A549 (cell line): ENCODE data around the gene HRH4. TPM values are rescaled to one million over a fixed set of nuclear protein-coding genes. Genes with fewer than 3 reads are reported as not detected.

Source experiments
- ATAC-seq, 2 experiments: fragments of 200-7000 bp in 1 of 2; fragments of >200 bp in 1 of 2; cut with Nextera tagmentation in 1 of 2; cut with Tn5 transposase in 1 of 2; 3 replicates each; pipeline versions ENCODE4 v1.8.0 to v1.9.1; 2018 to 2020; ENCODE audit warnings: mild to moderate bottlenecking in 1 of 2, moderate library complexity in 1 of 2
- CTCF ChIA-PET: fragments of 300-600 bp; sonication (Branson Sonifier 250); formaldehyde crosslinking; extraction: SDS; loops from one replicate; lab custom pipeline; 2021; ENCODE audit warnings: antibody characterized with exemption, inconsistent platforms; lab: Yijun Ruan, JAX
- POLR2A ChIA-PET: fragments of 350-600 bp; formaldehyde crosslinking; extraction: SDS; loops from one replicate; lab custom pipeline; 2021; ENCODE audit warnings: antibody characterized with exemption, inconsistent platforms; lab: Yijun Ruan, JAX
- DNase-seq, 2 experiments: peaks; one replicate each; pipeline versions ENCODE4 v3.0.0 to v3.0.0-alpha.2; 2011 to 2016; ENCODE audit warnings: low read depth in 1 of 2, low spot score in 1 of 2
- FAIRE-seq: peaks from 2 replicates; lab custom pipeline; 2011; peaks lifted over from hg19 to GRCh38; lab: Jason Lieb, UNC
- H3K27ac ChIP-seq, 2 experiments: fragments of >200 bp; sonication (Bioruptor Twin); formaldehyde crosslinking; 3 replicates each; pipeline ENCODE4 v1.5.1; 2016 to 2017
- H3K4me1 ChIP-seq: fragments of >200 bp; sonication (Bioruptor Twin); formaldehyde crosslinking; 3 replicates; pipeline ENCODE4 v1.6.1; 2016
- H3K4me2 ChIP-seq: fragments of >200 bp; sonication (Bioruptor Twin); formaldehyde crosslinking; 3 replicates; pipeline ENCODE4 v1.6.1; 2016
- H3K4me3 ChIP-seq: fragments of >200 bp; sonication (Bioruptor Twin); formaldehyde crosslinking; 3 replicates; pipeline ENCODE4 v1.5.1; 2016
- H3K9me3 ChIP-seq: fragments of >200 bp; sonication (Bioruptor Twin); formaldehyde crosslinking; 3 replicates; pipeline ENCODE4 v1.6.1; 2016
- CHD4 ChIP-seq: fragments of 200-600 bp; sonication (generic); IDR thresholded peaks from 2 replicates; pipeline ENCODE4 v1.6.1; 2016; ENCODE audit warnings: antibody characterized with exemption, mild to moderate bottlenecking, borderline replicate concordance
- HEYL ChIP-seq: fragments of 250-450 bp; sonication (Bioruptor Pico); IDR thresholded peaks from 2 replicates; pipeline ENCODE4 v1.8.0; 2021; ENCODE audit warnings: mild to moderate bottlenecking, moderate library complexity
- HMGXB4 ChIP-seq: fragments of 250-450 bp; sonication (Bioruptor Pico); IDR thresholded peaks from 2 replicates; pipeline ENCODE4 v1.5.0; 2021; ENCODE audit warnings: mild to moderate bottlenecking, moderate library complexity, borderline replicate concordance
- MAZ ChIP-seq: fragments of 150-350 bp; IDR thresholded peaks from 2 replicates; pipeline ENCODE4 v1.6.1; 2014; ENCODE audit warnings: antibody characterized with exemption, low read depth, low read length, borderline replicate concordance
- PHF8 ChIP-seq: fragments of 200-600 bp; sonication (generic); IDR thresholded peaks from 2 replicates; pipeline ENCODE4 v1.6.1; 2016; ENCODE audit warnings: low read depth, mild to moderate bottlenecking, antibody characterized with exemption, moderate library complexity, borderline replicate concordance
- ZC3H11A ChIP-seq: fragments of 450-650 bp; IDR thresholded peaks from 2 replicates; pipeline ENCODE4 v1.6.1; 2014; ENCODE audit warnings: antibody characterized with exemption, mild to moderate bottlenecking
- WGBS: methylation state at CpG from one replicate; pipeline ENCODE4 v1.1.6; 2017; ENCODE audit errors: missing lambda C conversion rate; 5-methylcytosine and 5-hydroxymethylcytosine counted together
- polyA plus RNA-seq, 4 experiments: library from polyadenylated mRNA; depleted of rRNA in 3 of 4; stranded (reverse); fragments of >200 nt; fragmentation: RNase III in 1 of 4; extraction: RNeasy Plus Mini Kit Qiagen cat#74134 plus additional on column Dnase treatment in 1 of 4; gene quantifications; 2 replicates in 3 of 4; 3 replicates in 1 of 4; pipeline ENCODE4 v1.2.3, GENCODE V29; 2011 to 2017
- small RNA-seq, 6 experiments: library from RNA; depleted of rRNA; stranded (forward); fragments of <200 nt; gene quantifications; one replicate each; pipeline ENCODE3, GENCODE V24; 2012

Gene HRH4
- polyA plus RNA-seq, 2 of the 4 experiments (the other 2 are of a cell fraction) = 0.04 to 0.08 TPM

GRCh38 chr18:24518596-24518995 is 58.2 kb downstream of the HRH4 start:
- ChIA-PET CTCF (no interaction called here), POLR2A (no interaction called here)
- H3K4me3 ChIP-seq = no peak overlapping the region
- ATAC-seq (no peak), DNase-seq (no peak), FAIRE-seq (no peak)
- TF ChIP-seq PHF8 (no peak), HMGXB4 (CRISPR knock-in tag) (no peak), ZC3H11A (no peak), HEYL (CRISPR knock-in tag) (no peak), MAZ (no peak), CHD4 (no peak)
- 60% methylated on average over 10 of the region's 14 CpGs for WGBS
- H3K27ac ChIP-seq = no peak overlapping the region
- H3K9me3 ChIP-seq = no peaks in the 10 kb centered on the region
- no peak overlapping the region for H3K4me2 ChIP-seq
- H3K4me1 ChIP-seq = no peaks in the 10 kb centered on the region

Small RNA genes lying within 50 kb of the gene (small RNA-seq; reads per million reads assigned to genes)
- 0 reads per million in 6 experiments for gene RF00019

Other genes with a start within 250 kb of the HRH4 start
- gene OSBPL1A, start 62.8 kb upstream of the HRH4 start, polyA plus RNA-seq (2011; rRNA removed) = 17.6 and 22.1 TPM in 2 replicates
- gene OSBPL1A, start 62.8 kb upstream of the HRH4 start, polyA plus RNA-seq (2017; fragmentation: RNase III; extraction: RNeasy Plus Mini Kit Qiagen cat#74134 plus additional on column Dnase treatment) = 10.2 to 11.0 TPM (median 10.5 TPM) in 3 replicates
- gene IMPACT, start 34.0 kb upstream of the HRH4 start, polyA plus RNA-seq (2011; rRNA removed) = 17.2 and 27.1 TPM in 2 replicates
- 8.7 to 10.9 TPM (median 10.4 TPM) in 3 replicates for gene IMPACT, start 34.0 kb upstream of the HRH4 start, polyA plus RNA-seq (2017; fragmentation: RNase III; extraction: RNeasy Plus Mini Kit Qiagen cat#74134 plus additional on column Dnase treatment)